Trophoblast cell (in vitro differentiated cells and primary cell): ENCODE data around the gene OBSCN.

Experiments used
- DNase-seq, 2 donors: peaks; one replicate each; pipeline ENCODE4 v3.0.0-alpha.2; 2016
- H2AFZ ChIP-seq: 2 replicates; pipeline ENCODE4 v1.6.1; 2013; ENCODE audit warnings: low read length, moderate library complexity, mild to moderate bottlenecking; ENCODE audit not compliant: insufficient read depth, poor library complexity
- H2AK5ac ChIP-seq: 2 replicates; pipeline ENCODE4 v1.6.1; 2013; ENCODE audit warnings: mild to moderate bottlenecking, low read length
- H2BK120ac ChIP-seq: 2 replicates; pipeline ENCODE4 v1.6.1; 2013; ENCODE audit warnings: low read length, mild to moderate bottlenecking, moderate library complexity; ENCODE audit not compliant: insufficient read depth, poor library complexity
- H2BK12ac ChIP-seq: 2 replicates; pipeline ENCODE4 v1.6.1; 2013; ENCODE audit warnings: mild to moderate bottlenecking, low read length, moderate library complexity
- H2BK5ac ChIP-seq: 2 replicates; pipeline ENCODE4 v1.6.1; 2013; ENCODE audit warnings: low read length, low read depth, moderate library complexity, mild to moderate bottlenecking; ENCODE audit not compliant: poor library complexity
- H3K14ac ChIP-seq: 2 replicates; pipeline ENCODE4 v1.6.1; 2013; ENCODE audit warnings: mild to moderate bottlenecking, low read length
- H3K18ac ChIP-seq: 2 replicates; pipeline ENCODE4 v1.6.1; 2013; ENCODE audit warnings: mild to moderate bottlenecking, low read length
- H3K23ac ChIP-seq: 2 replicates; pipeline ENCODE4 v1.6.1; 2013; ENCODE audit warnings: low read length
- H3K27ac ChIP-seq: 2 replicates; pipeline ENCODE4 v1.5.1; 2013; ENCODE audit warnings: low read depth, mild to moderate bottlenecking, inconsistent platforms, low read length, moderate library complexity
- H3K27me3 ChIP-seq: 2 replicates; pipeline ENCODE4 v1.6.1; 2013; ENCODE audit warnings: inconsistent platforms, mild to moderate bottlenecking, low read length, moderate library complexity; ENCODE audit not compliant: insufficient read depth
- H3K36me3 ChIP-seq, 2 experiments: 1 replicate in 1 of 2; 2 replicates in 1 of 2; pipeline ENCODE4 v1.6.1; 2013; ENCODE audit warnings: low read length in 2 of 2, mild to moderate bottlenecking in 2 of 2, moderate library complexity in 1 of 2; ENCODE audit not compliant: insufficient read depth in 2 of 2, control insufficient read depth in 1 of 2
- H3K4ac ChIP-seq: 2 replicates; pipeline ENCODE4 v1.6.1; 2013; ENCODE audit warnings: low read depth, mild to moderate bottlenecking, low read length, moderate library complexity
- H3K4me1 ChIP-seq, 2 experiments: 1 replicate in 1 of 2; 2 replicates in 1 of 2; pipeline ENCODE4 v1.6.1; 2013; ENCODE audit warnings: low read length in 2 of 2, mild to moderate bottlenecking in 2 of 2, moderate library complexity in 1 of 2; ENCODE audit not compliant: insufficient read depth in 2 of 2, control insufficient read depth in 1 of 2
- H3K4me2 ChIP-seq: 2 replicates; pipeline ENCODE4 v1.6.1; 2013; ENCODE audit warnings: inconsistent platforms, mild to moderate bottlenecking, low read length, moderate library complexity
- H3K4me3 ChIP-seq: 2 replicates; pipeline ENCODE4 v1.5.1; 2013; ENCODE audit warnings: mild to moderate bottlenecking, low read depth, low read length, inconsistent platforms
- H3K79me1 ChIP-seq: one replicate; pipeline ENCODE4 v1.6.1; 2013; ENCODE audit warnings: low read length
- H3K79me2 ChIP-seq: 2 replicates; pipeline ENCODE4 v1.6.1; 2013; ENCODE audit warnings: low read length, mild to moderate bottlenecking; ENCODE audit not compliant: control insufficient read depth, insufficient read depth, poor library complexity
- H3K9ac ChIP-seq: 2 replicates; pipeline ENCODE4 v1.6.1; 2013; ENCODE audit warnings: mild to moderate bottlenecking, low read length
- H3K9me3 ChIP-seq: 2 replicates; pipeline ENCODE4 v1.6.1; 2013; ENCODE audit warnings: low read depth, mild to moderate bottlenecking, control low read depth, inconsistent platforms, low read length; ENCODE audit not compliant: insufficient read depth
- H4K12ac ChIP-seq: 2 replicates; pipeline ENCODE4 v1.6.1; 2013; ENCODE audit warnings: low read depth, mild to moderate bottlenecking, low read length, moderate library complexity
- H4K8ac ChIP-seq: 2 replicates; pipeline ENCODE4 v1.6.1; 2013; ENCODE audit warnings: low read depth, mild to moderate bottlenecking, low read length, moderate library complexity
- H4K91ac ChIP-seq: one replicate; pipeline ENCODE4 v1.6.1; 2013; ENCODE audit warnings: low read depth, mild to moderate bottlenecking, low read length, moderate library complexity
- WGBS: extraction: QIAGEN DNeasy Blood & Tissue Kit; methylation state at CpG from one replicate; pipeline ENCODE4 v1.1.7; 2013; ENCODE audit warnings: missing lambda C conversion rate; ENCODE audit not compliant: insufficient read length, insufficient coverage; ENCODE audit errors: extremely low coverage; 5-methylcytosine and 5-hydroxymethylcytosine counted together

Gene OBSCN

GRCh38 chr1:228180959-228181644 is 26.7 kb upstream of the OBSCN start:
- no peak overlapping the region for H3K14ac ChIP-seq
- no peak overlapping the region for H2BK5ac ChIP-seq
- no peak overlapping the region for H4K91ac ChIP-seq
- no peak overlapping the region for H3K23ac ChIP-seq
- no peak overlapping the region for H2BK120ac ChIP-seq
- H3K4me3 ChIP-seq: no peak overlapping the region
- H3K27ac ChIP-seq: no peak overlapping the region
- H3K9ac ChIP-seq: no peak overlapping the region
- no peak overlapping the region for H2AFZ ChIP-seq
- H3K4me1 ChIP-seq: no peaks in the 10 kb centered on the region
- H3K79me1 ChIP-seq: no peaks in the 10 kb centered on the region
- H3K4ac ChIP-seq: no peak overlapping the region
- no peak overlapping the region for H3K4me2 ChIP-seq
- H2BK12ac ChIP-seq: no peak overlapping the region
- no peak overlapping the region for H4K8ac ChIP-seq
- no peak overlapping the region for H3K18ac ChIP-seq
- no peaks in the 10 kb centered on the region for H3K27me3 ChIP-seq
- no peak for DNase-seq
- no peak overlapping the region for H4K12ac ChIP-seq
- no peaks in the 10 kb centered on the region for H3K9me3 ChIP-seq
- no peaks in the 10 kb centered on the region for H3K36me3 ChIP-seq
- no peak overlapping the region for H2AK5ac ChIP-seq
- WGBS: no CpG with 5 or more reads among the region's 7 CpGs
- H3K79me2 ChIP-seq: no peaks in the 10 kb centered on the region

- H3K36me3 ChIP-seq: no peaks in the 10 kb centered on the region
- H3K79me1 ChIP-seq: no peaks in the 10 kb centered on the region
- no peak overlapping the region for H3K14ac ChIP-seq
- no peak overlapping the region for H3K4me3 ChIP-seq
- no peak overlapping the region for H4K91ac ChIP-seq
- H3K79me2 ChIP-seq: no peaks in the 10 kb centered on the region
- H2BK120ac ChIP-seq: no peak overlapping the region
- H2AK5ac ChIP-seq: no peak overlapping the region
- no peak overlapping the region for H2BK12ac ChIP-seq
- H4K8ac ChIP-seq: no peak overlapping the region
- no peak overlapping the region for H3K18ac ChIP-seq
- no peak overlapping the region for H3K4me2 ChIP-seq
- no peaks in the 10 kb centered on the region for H3K4me1 ChIP-seq
- H3K9ac ChIP-seq: no peak overlapping the region
- no peak overlapping the region for H4K12ac ChIP-seq
- no peak overlapping the region for H3K23ac ChIP-seq
- no peak for DNase-seq
- H2BK5ac ChIP-seq: no peak overlapping the region
- WGBS: no CpG with 5 or more reads among the region's 9 CpGs
- H2AFZ ChIP-seq: no peak overlapping the region
- H3K9me3 ChIP-seq: no peaks in the 10 kb centered on the region
- H3K27me3 ChIP-seq: no peaks in the 10 kb centered on the region
- no peak overlapping the region for H3K27ac ChIP-seq
- no peak overlapping the region for H3K4ac ChIP-seq
These were observed 26.2 kb upstream of the OBSCN start for GRCh38 chr1:228181645-228182034.

GRCh38 chr1:228182296-228183030 is 25.4 kb upstream of the OBSCN start:
- no peaks in the 10 kb centered on the region for H3K79me1 ChIP-seq
- no peak overlapping the region for H3K18ac ChIP-seq
- no peak overlapping the region for H3K4ac ChIP-seq
- no peaks in the 10 kb centered on the region for H3K4me1 ChIP-seq
- H4K91ac ChIP-seq: no peak overlapping the region
- DNase-seq: no peak
- no peak overlapping the region for H2AFZ ChIP-seq
- H3K4me3 ChIP-seq: no peak overlapping the region
- no peak overlapping the region for H2BK120ac ChIP-seq
- no peaks in the 10 kb centered on the region for H3K36me3 ChIP-seq
- no peak overlapping the region for H2AK5ac ChIP-seq
- H3K14ac ChIP-seq: no peak overlapping the region
- H3K27me3 ChIP-seq: no peaks in the 10 kb centered on the region
- H3K9ac ChIP-seq: no peak overlapping the region
- 100% methylated on average over 8 of the region's 32 CpGs for WGBS
- H2BK5ac ChIP-seq: no peak overlapping the region
- no peak overlapping the region for H2BK12ac ChIP-seq
- no peak overlapping the region for H4K12ac ChIP-seq
- no peak overlapping the region for H3K23ac ChIP-seq
- no peaks in the 10 kb centered on the region for H3K9me3 ChIP-seq
- no peak overlapping the region for H3K27ac ChIP-seq
- no peak overlapping the region for H4K8ac ChIP-seq
- H3K79me2 ChIP-seq: no peaks in the 10 kb centered on the region
- no peak overlapping the region for H3K4me2 ChIP-seq

- Histone ChIP-seq H4K91ac (no peak overlapping the region), H3K4me2 (no peak overlapping the region), H2BK120ac (no peak overlapping the region), H2BK5ac (no peak overlapping the region), H3K27ac (no peak overlapping the region), H3K23ac (no peak overlapping the region), H3K9me3 (no peaks in the 10 kb centered on the region), H4K12ac (no peak overlapping the region), H3K27me3 (no peaks in the 10 kb centered on the region), H3K18ac (no peak overlapping the region), H3K36me3 (no peaks in the 10 kb centered on the region), H3K9ac (no peak overlapping the region), H3K4me1 (no peaks in the 10 kb centered on the region), H3K4me3 (no peak overlapping the region), H2AFZ (no peak overlapping the region), H3K4ac (no peak overlapping the region), H3K14ac (no peak overlapping the region), H3K79me2 (no peaks in the 10 kb centered on the region), H4K8ac (no peak overlapping the region), H2BK12ac (no peak overlapping the region), H3K79me1 (no peaks in the 10 kb centered on the region), H2AK5ac (no peak overlapping the region)
- no peak for DNase-seq
- no CpG with 5 or more reads among the region's 7 CpGs for WGBS
These were observed 23.7 kb upstream of the OBSCN start for GRCh38 chr1:228184152-228184551.
